Measurements from ENCODE around the gene TUFT1. TPM values are rescaled to one million over a fixed set of nuclear protein-coding genes. Genes with fewer than 3 reads are reported as not detected.
A peak's percentile ranks its signal among the peaks of the same experiment; 100 is the strongest.

Gene TUFT1
- total and polyA plus RNA-seq, 9 of the 15 experiments (the other 6 are each of a cell fraction or from before 2014, with no cell fraction given): 0.54 to 2.0 (median 1.7) TPM

GRCh38 chr1:151540021-151540981 is at the start of gene TUFT1 (continued):
- TF ChIP-seq THAP12 (CRISPR knock-in tag; IDR thresholded peaks at IDR 0.05) (peak; percentile 15; the same call in 1 of the 2 replicates), HEY1 (CRISPR knock-in tag; IDR thresholded peaks at IDR 0.05; ENCODE audit: borderline replicate concordance) (no peak), FOSL1 (tag; conservative IDR thresholded peaks at IDR 0.05) (peak; percentile 62), NR2C1 (IDR thresholded peaks at IDR 0.05) (no peak), NR2C1 (tag; IDR thresholded peaks at IDR 0.05) (no peak), POLR2AphosphoS5 (IDR thresholded peaks at IDR 0.05; ENCODE audit: control insufficient read depth, insufficient read depth, low read depth, low read length) (peak; percentile 56; the same call in 1 of the 2 replicates), E2F8 (IDR thresholded peaks at IDR 0.05; ENCODE audit: low read depth, partially characterized antibody) (peak; percentile 37), TAF1 (IDR thresholded peaks at IDR 0.05; ENCODE audit: control insufficient read depth, extremely low read depth, insufficient read depth, low read length, severe bottlenecking) (peak; percentile 59), ARID1B (IDR thresholded peaks at IDR 0.05) (peak; percentile 43; the same call in 1 of the 2 replicates), KDM5B (IDR thresholded peaks at IDR 0.05; ENCODE audit: insufficient replicate concordance, low read depth, low read length) (peak; percentile 94), SFPQ (IDR thresholded peaks at IDR 0.05; ENCODE audit: low read depth, low read length) (no peak), ZNF589 (CRISPR knock-in tag; IDR thresholded peaks at IDR 0.05; ENCODE audit: low read depth) (peak; percentile 11; the same call in 1 of the 2 replicates), SRF (CRISPR knock-in tag; IDR thresholded peaks at IDR 0.05) (no peak), GTF2F1 (IDR thresholded peaks at IDR 0.05; ENCODE audit: low read depth, low read length) (peak; percentile 68; the same call in 1 of the 2 replicates), TAF7 (tag; IDR thresholded peaks at IDR 0.05) (peak; percentile 54; the same call in 1 of the 2 replicates)

All from K562 (cell line).